Stimulated activated naive CD8-positive, alpha-beta T cell treated with anti-CD3 and anti-CD28 coated beads, Interleukin-15, Interleukin-2, amounts not matched to agents 100 ng/mL and 50 ng/mL, for 24 hours (primary cell): ENCODE results near the gene AURKA.
A peak's percentile ranks its signal among the peaks of the same experiment; 100 is the strongest.

Source experiments
- H3K27ac Mint-ChIP-seq: one replicate; pipeline ENCODE4 v1.8.0; 2021; ENCODE audit warnings: mild to moderate bottlenecking, mixed read lengths
- H3K27me3 Mint-ChIP-seq: one replicate; pipeline ENCODE4 v1.8.0; 2021; ENCODE audit warnings: mixed read lengths
- H3K36me3 Mint-ChIP-seq: one replicate; pipeline ENCODE4 v1.8.0; 2021; ENCODE audit warnings: low read depth, mixed read lengths
- H3K4me1 Mint-ChIP-seq: one replicate; pipeline ENCODE4 v1.8.0; 2021; ENCODE audit warnings: low read depth, mixed read lengths
- H3K4me3 Mint-ChIP-seq: one replicate; pipeline ENCODE4 v1.8.0; 2021; ENCODE audit warnings: mild to moderate bottlenecking, mixed read lengths
- H3K9me3 Mint-ChIP-seq: one replicate; pipeline ENCODE4 v1.8.0; 2021; ENCODE audit warnings: mixed read lengths

Gene AURKA

DNA sequence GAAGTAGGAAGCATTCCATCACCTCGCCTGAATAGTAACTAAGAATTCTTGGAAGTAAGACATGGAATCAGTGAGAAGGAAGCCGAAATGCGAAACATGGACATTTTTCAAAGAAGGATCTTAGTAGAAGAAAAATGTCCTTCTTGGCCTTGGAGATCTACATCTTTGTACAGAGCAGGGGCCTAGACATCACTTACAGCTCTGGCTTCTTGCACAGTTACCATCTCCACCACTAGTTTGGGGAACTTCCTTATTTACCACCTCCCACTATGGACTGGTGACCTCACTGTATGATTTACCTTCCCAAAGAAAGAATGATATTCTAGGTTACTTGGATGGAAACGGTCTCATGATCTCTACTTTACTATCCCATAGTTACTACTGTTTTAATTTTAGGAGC, 35.8 kb upstream of the AURKA start:
- H3K36me3 Mint-ChIP-seq, result peaks cover 12% of the 10 kb centered on the region
- H3K27me3 Mint-ChIP-seq, result no peaks in the 10 kb centered on the region
- no peaks in the 10 kb centered on the region for H3K9me3 Mint-ChIP-seq
- peak overlapping the region; percentile 3 for H3K27ac Mint-ChIP-seq
- H3K4me3 Mint-ChIP-seq, result no peak overlapping the region
- H3K4me1 Mint-ChIP-seq, result peaks cover 75% of the 10 kb centered on the region

DNA sequence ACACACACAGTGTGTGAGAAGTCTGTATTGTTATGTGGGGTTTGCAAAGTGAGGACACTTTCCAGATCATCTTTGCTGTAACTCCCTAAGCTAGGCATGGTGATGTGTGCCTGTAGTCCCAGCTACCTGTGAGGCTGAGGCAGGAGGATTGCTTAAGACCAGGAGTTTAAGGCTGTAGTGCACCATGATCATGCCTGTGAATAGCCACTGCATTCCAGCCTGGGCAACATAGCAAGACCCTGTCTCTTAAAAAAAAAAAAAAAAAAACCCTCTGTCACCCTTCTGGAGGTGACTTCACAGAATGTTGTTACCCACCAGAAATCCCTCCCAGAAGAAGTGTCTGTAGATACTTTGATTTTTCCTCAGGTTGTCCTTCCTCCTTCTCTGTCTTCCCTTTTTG, 34.9 kb upstream of the AURKA start:
- no peaks in the 10 kb centered on the region for H3K9me3 Mint-ChIP-seq
- H3K27ac Mint-ChIP-seq, result no peak overlapping the region
- H3K27me3 Mint-ChIP-seq, result no peaks in the 10 kb centered on the region
- H3K4me3 Mint-ChIP-seq, result no peak overlapping the region
- peaks cover 12% of the 10 kb centered on the region for H3K36me3 Mint-ChIP-seq
- peaks cover 81% of the 10 kb centered on the region for H3K4me1 Mint-ChIP-seq

DNA sequence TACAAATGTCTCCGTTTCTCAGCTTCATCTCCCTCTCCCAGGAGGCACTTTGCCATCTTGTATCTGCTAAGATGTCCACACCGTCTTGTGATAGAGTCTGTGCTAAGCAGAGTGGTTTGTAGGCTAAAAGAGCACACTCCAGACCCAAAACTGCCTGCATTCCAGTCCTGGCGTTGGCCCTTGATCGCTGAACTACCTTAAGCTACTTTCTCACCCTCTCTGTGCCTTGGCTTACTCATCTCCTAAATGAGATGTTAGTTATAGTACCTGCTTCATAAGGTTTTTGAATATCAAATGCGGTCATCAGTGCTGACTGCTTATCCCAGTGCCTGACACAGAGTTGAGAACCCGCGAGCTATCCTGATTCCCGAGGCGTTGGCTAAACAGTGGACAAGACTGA, 34.0 kb upstream of the AURKA start:
- Mint-ChIP-seq H3K4me1 (peaks cover 87% of the 10 kb centered on the region), H3K27ac (no peak overlapping the region)

DNA sequence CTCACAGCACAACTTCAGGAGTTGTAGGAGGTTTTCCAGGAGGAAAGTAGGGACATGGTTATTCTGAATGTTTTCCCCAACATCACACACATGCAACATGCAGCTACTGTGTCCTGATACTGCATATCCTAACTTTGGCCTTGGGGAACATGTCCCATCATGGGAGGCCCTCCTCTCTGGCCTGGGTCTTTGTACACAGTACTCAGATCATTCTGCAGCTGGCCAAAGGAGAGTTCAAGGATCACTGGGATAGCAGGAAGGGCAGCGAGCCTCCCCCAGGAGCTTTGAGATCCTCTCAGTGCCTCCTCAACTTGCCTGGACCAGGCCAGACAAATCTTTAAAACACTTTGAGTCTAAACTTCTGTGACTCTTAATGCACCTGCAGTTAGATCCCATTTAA, 32.9 kb upstream of the AURKA start:
- H3K36me3 Mint-ChIP-seq, result peaks cover 7% of the 10 kb centered on the region
- no peak overlapping the region for H3K27ac Mint-ChIP-seq
- H3K4me1 Mint-ChIP-seq, result peaks cover 87% of the 10 kb centered on the region
- H3K4me3 Mint-ChIP-seq, result no peak overlapping the region
- no peaks in the 10 kb centered on the region for H3K9me3 Mint-ChIP-seq
- no peaks in the 10 kb centered on the region for H3K27me3 Mint-ChIP-seq

More for the DNA sequence above, 34.0 kb upstream of the AURKA start:
- Mint-ChIP-seq H3K27me3 (no peaks in the 10 kb centered on the region), H3K4me3 (no peak overlapping the region), H3K9me3 (no peaks in the 10 kb centered on the region), H3K36me3 (peaks cover 12% of the 10 kb centered on the region)

DNA sequence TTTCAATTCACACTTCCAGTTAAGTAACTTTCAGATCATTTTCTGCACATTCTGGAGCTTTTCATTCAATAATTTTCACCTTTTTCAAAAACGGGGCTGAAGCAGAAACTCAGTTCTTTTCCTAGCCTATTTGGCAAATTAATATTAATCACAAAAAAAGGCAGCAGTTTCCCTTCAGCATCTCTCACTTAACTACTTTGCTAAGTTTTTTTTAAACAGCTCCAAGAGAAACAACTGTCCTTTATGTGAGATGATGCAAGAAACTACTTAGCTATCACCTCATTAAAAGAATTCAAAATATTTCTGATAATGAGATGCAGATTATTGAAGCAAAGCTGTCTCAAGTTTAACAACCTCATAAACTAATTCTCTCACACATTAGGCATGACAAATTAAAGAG, 31.9 kb upstream of the AURKA start:
- Mint-ChIP-seq H3K36me3 (peaks cover 3% of the 10 kb centered on the region), H3K9me3 (no peaks in the 10 kb centered on the region), H3K27me3 (no peaks in the 10 kb centered on the region), H3K4me1 (peaks cover 84% of the 10 kb centered on the region), H3K27ac (no peak overlapping the region), H3K4me3 (no peak overlapping the region)

DNA sequence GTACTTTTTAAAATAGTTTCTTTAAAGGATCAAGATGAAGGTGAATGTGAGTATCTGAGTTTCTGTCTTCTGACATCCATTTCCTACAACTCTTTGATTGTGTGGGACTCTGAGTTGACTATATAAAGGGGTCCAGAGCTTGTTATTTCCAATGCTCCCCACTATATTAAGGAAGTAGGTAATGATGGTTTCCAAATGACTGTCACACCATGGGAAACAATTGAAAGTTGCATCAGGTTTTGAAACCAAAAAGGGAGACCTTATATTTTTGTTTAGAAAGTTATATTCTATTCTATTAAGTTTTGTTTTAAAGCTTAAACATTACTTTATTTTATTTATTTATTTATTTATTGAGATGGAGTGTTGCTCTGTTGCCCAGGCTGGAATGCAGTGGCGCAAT, 31.2 kb upstream of the AURKA start:
- Mint-ChIP-seq H3K4me1 (peaks cover 84% of the 10 kb centered on the region), H3K27me3 (no peaks in the 10 kb centered on the region), H3K27ac (peak overlapping the region; percentile 87), H3K9me3 (no peaks in the 10 kb centered on the region), H3K4me3 (peak overlapping the region; percentile 17), H3K36me3 (peaks cover 5% of the 10 kb centered on the region)

DNA sequence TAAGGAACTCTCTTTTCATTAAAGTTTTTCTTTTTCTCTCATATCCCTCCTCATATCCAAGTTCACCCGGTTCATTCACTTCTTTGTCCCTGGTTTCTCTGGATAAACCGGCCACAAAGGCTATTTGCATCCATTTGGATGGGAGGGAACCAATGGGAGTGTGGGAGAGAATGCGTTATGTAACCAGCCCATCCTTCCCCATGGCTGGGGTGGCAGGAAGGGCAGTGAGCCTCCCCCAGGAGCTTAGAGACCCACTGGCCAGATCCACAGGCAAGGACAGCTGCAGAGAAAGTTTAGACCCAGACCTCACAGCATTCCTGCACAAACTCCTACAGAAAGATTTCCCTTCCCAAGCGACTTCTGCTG, 30.8 kb upstream of the AURKA start:
- Mint-ChIP-seq H3K36me3 (peaks cover 6% of the 10 kb centered on the region), H3K27ac (peak overlapping the region; percentile 87), H3K4me3 (peak overlapping the region; percentile 27), H3K4me1 (peaks cover 84% of the 10 kb centered on the region), H3K9me3 (no peaks in the 10 kb centered on the region), H3K27me3 (no peaks in the 10 kb centered on the region)

DNA sequence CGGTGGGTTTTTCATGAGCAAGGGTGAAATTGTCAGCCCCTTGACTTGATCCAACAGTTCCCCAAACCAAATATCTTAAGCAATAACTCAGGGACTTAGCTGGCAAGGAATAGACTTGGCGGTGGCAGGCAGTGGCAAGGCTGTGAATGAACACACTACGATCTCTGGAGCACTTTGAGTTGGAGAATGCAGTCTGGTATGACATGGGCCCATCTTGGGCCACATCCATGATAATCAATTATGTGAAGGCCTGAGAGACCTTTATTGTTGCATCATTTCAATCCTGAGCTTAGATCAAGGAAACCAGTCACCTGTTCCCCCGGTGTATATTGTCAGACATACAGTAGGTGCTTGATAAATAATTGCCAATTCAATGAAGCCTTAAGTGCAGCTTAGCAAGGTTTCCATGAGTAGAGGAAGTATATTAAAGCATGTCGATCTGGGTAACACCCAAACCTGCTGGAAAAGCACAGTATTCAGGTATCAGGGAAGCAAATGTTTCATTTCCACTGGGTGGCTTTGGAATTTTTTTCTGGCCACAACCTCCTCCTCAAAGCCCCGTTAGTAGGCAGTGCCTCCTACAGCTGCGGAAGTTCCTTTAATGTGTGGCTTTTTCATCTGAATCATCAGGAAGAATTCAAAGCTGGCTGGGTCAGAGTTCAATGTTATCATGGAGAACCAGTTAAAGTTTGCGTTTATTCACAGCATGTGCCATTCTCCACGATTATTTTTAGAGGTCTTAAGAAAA, 30.2 kb upstream of the AURKA start:
- H3K36me3 Mint-ChIP-seq, result peaks cover 11% of the 10 kb centered on the region
- no peaks in the 10 kb centered on the region for H3K9me3 Mint-ChIP-seq
- peak overlapping the region; percentile 87 for H3K27ac Mint-ChIP-seq
- H3K4me1 Mint-ChIP-seq, result peaks cover 84% of the 10 kb centered on the region
- H3K27me3 Mint-ChIP-seq, result no peaks in the 10 kb centered on the region
- peak overlapping the region; percentile 27 for H3K4me3 Mint-ChIP-seq

DNA sequence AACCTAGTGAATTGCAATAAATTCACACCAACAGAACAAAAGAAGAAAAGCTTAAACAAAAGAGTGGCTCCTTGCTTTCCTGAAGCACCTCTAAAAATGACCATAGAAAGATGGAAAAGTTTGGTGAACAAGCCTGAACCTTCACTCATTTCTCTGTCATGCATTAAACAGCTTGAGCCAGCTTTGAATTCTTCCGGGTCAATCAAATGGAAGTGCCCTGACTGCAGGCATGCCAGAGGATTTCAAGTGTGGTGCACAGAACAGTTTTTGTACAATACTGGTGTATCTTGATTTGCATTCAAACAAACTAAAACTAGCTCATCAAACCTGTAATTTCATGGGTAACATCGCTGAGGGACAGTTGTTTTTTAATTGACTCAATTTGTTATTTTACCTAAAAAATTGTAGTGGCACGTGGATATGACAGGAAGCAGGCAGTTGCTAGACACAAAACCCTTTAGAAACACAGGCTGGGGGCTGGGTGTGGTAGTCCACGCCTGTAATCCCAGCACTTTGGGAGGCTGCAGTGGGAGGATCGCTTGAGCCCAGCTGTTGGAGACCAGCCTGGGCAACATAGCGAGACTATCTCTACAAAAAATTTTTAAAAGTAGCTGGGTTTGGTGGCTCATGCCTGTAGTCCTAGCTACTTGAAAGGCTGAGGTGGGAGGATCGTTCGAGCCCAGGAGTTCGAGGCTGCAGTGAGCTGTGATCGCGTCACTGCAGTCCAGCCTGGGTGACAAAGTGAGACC, 29.1 kb upstream of the AURKA start:
- peak overlapping the region; percentile 68 for H3K27ac Mint-ChIP-seq
- peaks cover 21% of the 10 kb centered on the region for H3K36me3 Mint-ChIP-seq
- H3K4me1 Mint-ChIP-seq, result peaks cover 87% of the 10 kb centered on the region
- H3K9me3 Mint-ChIP-seq, result no peaks in the 10 kb centered on the region
- H3K27me3 Mint-ChIP-seq, result no peaks in the 10 kb centered on the region
- H3K4me3 Mint-ChIP-seq, result peak overlapping the region; percentile 11

DNA sequence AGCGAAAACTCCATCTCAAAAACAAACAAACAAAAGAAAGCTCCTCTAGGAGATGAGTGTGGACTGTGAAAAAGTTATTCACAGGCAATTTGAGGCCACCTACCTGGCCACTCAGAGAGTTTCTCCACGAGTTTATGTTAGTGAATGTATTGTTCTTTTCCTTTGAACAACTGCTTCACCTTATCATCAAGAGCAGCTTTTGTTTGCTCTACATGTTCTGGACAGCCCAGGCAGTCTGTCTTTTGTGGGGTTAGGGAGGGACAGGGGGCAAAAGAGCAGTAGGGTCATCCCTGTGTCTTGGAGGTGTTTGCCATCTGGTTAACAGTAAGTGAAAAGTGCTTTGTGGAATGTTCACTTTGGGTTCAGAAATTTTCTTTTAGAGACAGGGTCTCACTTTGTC, 28.0 kb upstream of the AURKA start:
- no peaks in the 10 kb centered on the region for H3K27me3 Mint-ChIP-seq
- H3K9me3 Mint-ChIP-seq, result no peaks in the 10 kb centered on the region
- no peak overlapping the region for H3K4me3 Mint-ChIP-seq
- H3K4me1 Mint-ChIP-seq, result peaks cover 92% of the 10 kb centered on the region
- H3K27ac Mint-ChIP-seq, result peak overlapping the region; percentile 71
- peaks cover 22% of the 10 kb centered on the region for H3K36me3 Mint-ChIP-seq

DNA sequence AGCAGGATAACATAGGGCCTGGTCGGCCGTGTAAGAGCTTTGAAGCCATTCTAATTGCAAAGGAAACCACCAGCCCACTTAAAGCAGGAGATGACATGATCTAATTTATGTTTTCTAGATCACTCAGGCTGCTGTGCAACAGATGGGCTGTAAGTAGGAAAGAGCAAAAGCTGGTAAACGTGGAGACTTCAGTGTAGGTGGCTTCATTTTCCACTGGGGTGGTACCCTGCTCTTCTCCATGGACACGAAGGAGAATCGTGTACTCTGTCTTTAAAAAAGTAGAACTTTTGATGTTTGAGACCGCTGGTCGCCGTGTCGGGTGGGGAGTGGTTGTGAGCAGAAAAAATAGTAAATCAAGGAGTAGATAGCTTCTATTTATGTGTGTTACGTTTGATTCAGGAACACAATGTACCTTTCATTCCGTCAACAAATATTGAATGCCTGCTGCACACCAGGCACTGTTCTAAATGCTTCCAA, 26.4 kb upstream of the AURKA start:
- no peaks in the 10 kb centered on the region for H3K9me3 Mint-ChIP-seq
- H3K27me3 Mint-ChIP-seq, result no peaks in the 10 kb centered on the region
- H3K4me3 Mint-ChIP-seq, result peak overlapping the region; percentile 71
- H3K27ac Mint-ChIP-seq, result peak overlapping the region; percentile 94
- peaks cover 92% of the 10 kb centered on the region for H3K4me1 Mint-ChIP-seq
- peaks cover 31% of the 10 kb centered on the region for H3K36me3 Mint-ChIP-seq

DNA sequence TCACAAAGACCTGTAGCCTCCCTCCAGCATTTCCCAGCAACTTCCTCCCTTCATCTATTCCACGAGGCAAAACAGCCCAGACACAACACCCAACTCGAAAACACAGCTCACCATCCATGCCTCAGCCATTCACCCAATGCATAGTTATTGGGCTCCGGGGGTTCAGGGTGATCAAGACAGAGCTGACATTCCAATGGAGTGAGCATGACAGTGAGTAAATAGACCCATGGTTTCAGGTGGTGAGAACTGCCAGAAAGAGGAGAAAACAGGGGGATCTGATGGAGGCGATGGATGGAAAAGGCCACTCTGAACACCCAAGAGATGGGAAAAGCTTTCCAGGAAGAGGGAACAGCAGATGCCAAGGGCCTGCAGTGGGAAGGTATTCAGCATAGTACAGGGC, 25.9 kb upstream of the AURKA start:
- no peaks in the 10 kb centered on the region for H3K27me3 Mint-ChIP-seq
- peaks cover 93% of the 10 kb centered on the region for H3K4me1 Mint-ChIP-seq
- no peaks in the 10 kb centered on the region for H3K9me3 Mint-ChIP-seq
- peak overlapping the region; percentile 94 for H3K27ac Mint-ChIP-seq
- peaks cover 32% of the 10 kb centered on the region for H3K36me3 Mint-ChIP-seq
- peak overlapping the region; percentile 71 for H3K4me3 Mint-ChIP-seq

DNA sequence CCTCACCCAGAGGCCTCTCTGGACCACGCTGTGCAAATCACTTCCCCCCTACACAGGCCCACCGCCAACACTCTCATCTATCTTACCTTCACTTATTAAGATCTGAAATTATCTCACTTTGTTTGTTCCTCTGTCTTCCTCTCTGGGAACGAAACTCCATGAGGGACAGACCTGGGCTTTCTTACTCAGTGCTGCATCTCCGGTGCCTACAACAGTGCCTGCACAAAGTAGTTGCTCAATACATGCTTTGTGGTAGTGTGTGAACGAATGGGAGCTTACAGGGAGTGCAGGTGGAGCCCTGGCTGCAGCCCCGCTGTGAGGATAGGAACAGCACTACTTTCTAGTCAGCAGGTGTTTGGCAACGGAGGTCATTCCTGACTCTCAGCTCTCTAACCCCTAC, 25.4 kb upstream of the AURKA start:
- H3K4me1 Mint-ChIP-seq, result peaks cover 93% of the 10 kb centered on the region
- peak overlapping the region; percentile 94 for H3K27ac Mint-ChIP-seq
- no peak overlapping the region for H3K4me3 Mint-ChIP-seq
- H3K9me3 Mint-ChIP-seq, result no peaks in the 10 kb centered on the region
- no peaks in the 10 kb centered on the region for H3K27me3 Mint-ChIP-seq
- H3K36me3 Mint-ChIP-seq, result peaks cover 37% of the 10 kb centered on the region

DNA sequence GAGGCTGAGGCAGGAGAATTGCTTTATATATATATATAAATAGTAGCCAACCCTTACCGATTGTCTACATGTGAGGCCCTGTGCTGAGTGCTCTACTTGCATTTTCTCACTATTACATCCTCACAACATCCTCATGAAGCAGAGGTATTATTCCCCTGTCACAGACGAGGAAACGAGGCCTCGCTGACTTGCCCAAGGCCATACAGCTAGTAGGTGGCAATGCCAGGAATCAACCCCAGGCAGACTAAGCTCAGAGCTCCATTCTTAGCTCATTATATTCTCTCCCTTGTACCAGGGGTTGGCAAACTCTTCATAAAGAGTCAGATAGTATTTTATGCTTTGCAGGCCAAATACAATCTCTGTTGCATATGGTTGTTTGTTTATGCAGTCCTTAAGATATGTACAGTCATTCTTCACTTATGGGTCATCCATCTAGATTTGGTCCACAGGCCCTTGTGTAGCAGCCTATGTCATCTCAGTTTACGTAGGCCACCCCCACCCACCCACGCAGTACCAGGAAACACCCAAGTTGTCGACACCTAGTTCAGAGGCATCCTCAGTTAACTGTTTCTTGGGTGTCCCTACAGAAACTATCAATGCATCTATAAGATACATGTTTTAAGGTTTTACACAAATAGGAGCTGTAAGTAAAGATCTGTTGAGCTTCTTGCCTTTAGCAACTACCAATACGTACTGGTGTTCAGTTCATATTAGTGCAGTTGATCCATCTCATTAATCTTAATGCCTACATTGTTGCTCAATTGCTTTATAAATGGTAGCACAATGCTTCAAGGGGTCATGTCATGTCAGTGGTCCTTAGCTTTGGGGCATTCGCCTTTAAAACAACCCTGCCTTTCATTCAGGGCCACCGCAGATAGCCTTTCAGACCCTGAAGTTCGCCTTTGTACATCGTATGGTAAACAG, 23.1 kb upstream of the AURKA start:
- Mint-ChIP-seq H3K36me3 (peaks cover 43% of the 10 kb centered on the region), H3K4me3 (peak overlapping the region; percentile 17), H3K27ac (peak overlapping the region; percentile 74), H3K4me1 (peaks cover 87% of the 10 kb centered on the region), H3K9me3 (no peaks in the 10 kb centered on the region), H3K27me3 (no peaks in the 10 kb centered on the region)

DNA sequence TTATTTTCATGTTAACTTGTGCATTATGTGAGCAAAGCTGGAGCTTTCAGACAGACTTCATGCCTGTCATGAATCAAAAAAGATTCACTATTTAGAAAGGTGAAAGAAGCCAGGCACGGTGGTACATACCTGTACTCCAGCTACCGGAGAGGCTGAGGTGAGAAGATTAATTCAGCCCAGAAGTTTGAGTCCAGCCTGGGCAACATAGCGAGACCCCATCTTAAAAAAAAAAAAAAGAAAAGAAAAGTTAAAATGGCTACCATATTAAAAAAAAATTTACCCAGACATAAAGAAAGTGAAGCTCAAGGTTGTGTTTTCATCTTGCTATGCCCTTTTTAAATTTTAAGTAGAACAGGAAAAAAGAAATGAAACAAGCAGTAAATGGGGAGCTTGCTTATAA, 20.9 kb upstream of the AURKA start:
- Mint-ChIP-seq H3K4me3 (peak overlapping the region; percentile 80), H3K4me1 (peaks cover 70% of the 10 kb centered on the region), H3K36me3 (peaks cover 50% of the 10 kb centered on the region), H3K9me3 (no peaks in the 10 kb centered on the region), H3K27ac (peak overlapping the region; percentile 88), H3K27me3 (no peaks in the 10 kb centered on the region)
